Body of pancreas (tissue), 4 donors: ENCODE results near the gene PRPF8.

Experiments
- POLR2A ChIP-seq, 3 donors: fragments of 450-650 bp; IDR thresholded peaks; one replicate each; pipeline ENCODE4 v1.6.1; 2016; ENCODE audit warnings: antibody characterized with exemption in 3 of 3, mild to moderate bottlenecking in 2 of 3
- TF ChIP-seq, protein P1 (sequence below), 7 experiments: fragments of 450-650 bp in 4 of 7; fragments of 200-600 bp in 3 of 7; sonication (generic) in 3 of 7; IDR thresholded peaks; one replicate each; pipeline ENCODE4 v1.5.1; 2016 to 2019; ENCODE audit warnings: antibody characterized with exemption in 7 of 7

DNA sequence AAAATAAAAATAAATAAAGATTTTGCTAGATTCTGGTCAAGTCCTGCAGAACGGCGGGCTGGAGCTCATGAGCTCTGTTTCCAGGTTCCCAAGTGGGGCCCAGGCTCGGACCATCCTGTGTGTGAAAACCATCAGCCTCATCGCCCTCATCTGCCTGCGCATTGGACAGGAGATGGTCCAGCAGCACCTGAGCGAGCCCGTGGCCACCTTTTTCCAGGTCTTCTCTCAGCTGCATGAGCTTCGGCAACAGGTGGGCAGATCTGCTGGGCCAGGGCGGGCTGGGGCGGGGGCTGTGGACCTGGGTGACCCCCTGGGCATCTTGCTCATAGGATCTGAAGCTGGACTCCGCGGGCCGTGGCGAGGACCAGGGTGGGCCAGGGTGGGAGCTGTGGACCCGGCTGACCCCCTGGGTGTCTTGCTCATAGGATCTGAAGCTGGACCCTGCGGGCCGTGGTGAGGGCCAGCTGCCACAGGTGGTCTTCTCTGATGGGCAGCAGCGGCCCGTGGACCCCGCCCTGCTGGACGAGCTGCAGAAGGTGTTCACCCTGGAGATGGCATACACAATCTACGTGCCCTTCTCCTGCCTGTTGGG, 47.7 kb upstream of the PRPF8 start:
- TF ChIP-seq, protein P1, sequence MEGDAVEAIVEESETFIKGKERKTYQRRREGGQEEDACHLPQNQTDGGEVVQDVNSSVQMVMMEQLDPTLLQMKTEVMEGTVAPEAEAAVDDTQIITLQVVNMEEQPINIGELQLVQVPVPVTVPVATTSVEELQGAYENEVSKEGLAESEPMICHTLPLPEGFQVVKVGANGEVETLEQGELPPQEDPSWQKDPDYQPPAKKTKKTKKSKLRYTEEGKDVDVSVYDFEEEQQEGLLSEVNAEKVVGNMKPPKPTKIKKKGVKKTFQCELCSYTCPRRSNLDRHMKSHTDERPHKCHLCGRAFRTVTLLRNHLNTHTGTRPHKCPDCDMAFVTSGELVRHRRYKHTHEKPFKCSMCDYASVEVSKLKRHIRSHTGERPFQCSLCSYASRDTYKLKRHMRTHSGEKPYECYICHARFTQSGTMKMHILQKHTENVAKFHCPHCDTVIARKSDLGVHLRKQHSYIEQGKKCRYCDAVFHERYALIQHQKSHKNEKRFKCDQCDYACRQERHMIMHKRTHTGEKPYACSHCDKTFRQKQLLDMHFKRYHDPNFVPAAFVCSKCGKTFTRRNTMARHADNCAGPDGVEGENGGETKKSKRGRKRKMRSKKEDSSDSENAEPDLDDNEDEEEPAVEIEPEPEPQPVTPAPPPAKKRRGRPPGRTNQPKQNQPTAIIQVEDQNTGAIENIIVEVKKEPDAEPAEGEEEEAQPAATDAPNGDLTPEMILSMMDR (IDR thresholded peaks at IDR 0.05): no peak
- TF ChIP-seq POLR2A (IDR thresholded peaks at IDR 0.05): no peak
